GM12864 (cell line): ENCODE measurements around the gene ULBP2.
"Not testable (repeated sequence)": the region's sequence is repeated elsewhere in the genome, so short reads cannot be mapped to it uniquely, and the experiment has no call there.

Experiments used
- DNase-seq: peaks from one replicate; pipeline ENCODE4 v3.0.0-alpha.2; 2011; ENCODE audit warnings: low read depth
- H3K4me3 ChIP-seq: 2 replicates; pipeline ENCODE4 v1.5.1; 2011; ENCODE audit warnings: mild to moderate bottlenecking, low read depth, low read length, control low read depth
- CTCF ChIP-seq: IDR thresholded peaks from 2 replicates; pipeline ENCODE4 v1.5.1; 2011; ENCODE audit warnings: low read depth, mild to moderate bottlenecking, moderate library complexity, low read length, control low read depth, inconsistent platforms; ENCODE audit errors: missing control alignments

Gene ULBP2

GRCh38 chr6:149903938-149904611 lies 37.7 kb upstream of the ULBP2 start:
- DNase-seq = no peak
- no peak for TF ChIP-seq CTCF
- H3K4me3 ChIP-seq = no peak overlapping the region

GRCh38 chr6:149904661-149905370 lies 37.0 kb upstream of the ULBP2 start:
- H3K4me3 ChIP-seq = no peak overlapping the region
- no peak for TF ChIP-seq CTCF
- DNase-seq = no peak

- no peak overlapping the region for H3K4me3 ChIP-seq
- no peak for DNase-seq
Observed at GRCh38 chr6:149905371-149905910, 36.4 kb upstream of the ULBP2 start.

GRCh38 chr6:149905911-149906371 lies 35.9 kb upstream of the ULBP2 start:
- DNase-seq = no peak
- TF ChIP-seq CTCF = no peak
- no peak overlapping the region for H3K4me3 ChIP-seq

More at GRCh38 chr6:149905371-149905910, 36.4 kb upstream of the ULBP2 start:
- no peak for TF ChIP-seq CTCF

- DNase-seq = no peak
- TF ChIP-seq CTCF = no peak
Observed at GRCh38 chr6:149906405-149906804, 35.4 kb upstream of the ULBP2 start.

GRCh38 chr6:149907317-149907716 lies 34.5 kb upstream of the ULBP2 start:
- no peak overlapping the region for H3K4me3 ChIP-seq
- no peak for DNase-seq
- no peak for TF ChIP-seq CTCF

More at GRCh38 chr6:149906405-149906804, 35.4 kb upstream of the ULBP2 start:
- H3K4me3 ChIP-seq = no peak overlapping the region

- H3K4me3 ChIP-seq, DNase-seq: not testable (repeated sequence)
Observed at GRCh38 chr6:149908480-149908879, 33.3 kb upstream of the ULBP2 start.
